ENCODE measurements around the gene TCHP. TPM values are rescaled to one million over a fixed set of nuclear protein-coding genes. Genes with fewer than 3 reads are reported as not detected.

Gene TCHP
- total and polyA plus RNA-seq, 2 of the 13 experiments (the other 11 are each of a cell fraction or from before 2014, with no cell fraction given) = 6.7 to 12.2 TPM

DNA sequence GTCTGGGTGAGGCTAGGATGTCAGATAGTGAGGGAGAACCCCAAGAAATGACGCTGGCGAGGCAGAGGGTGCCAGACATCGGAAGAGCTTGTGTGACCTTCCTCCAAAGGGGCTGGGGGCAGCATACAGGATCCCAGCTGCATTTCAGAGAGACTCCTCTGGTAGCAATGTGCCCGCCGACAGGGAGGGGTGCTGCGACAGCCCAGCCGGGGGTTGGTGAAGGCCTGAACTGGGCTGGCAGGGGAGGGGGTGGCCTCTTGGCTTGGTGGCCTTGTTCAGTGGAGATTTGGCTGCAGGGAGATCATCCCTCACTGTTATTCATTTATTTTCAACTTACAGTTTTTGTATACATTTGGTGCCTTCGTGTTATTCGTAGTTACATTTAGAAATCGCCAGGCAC lies 5.2 kb downstream of the TCHP start:
- ATAC-seq = no peak
- ChIA-PET POLR2A (no interaction called here), CTCF (ENCODE audit: low intra/inter-chr PET ratio, low total read pairs) (no interaction called here)
- BruUV-seq (replicated peaks) = no TSS peak
- no peaks in the 10 kb centered on the region for H3K9me3 ChIP-seq (ENCODE audit: low read length)
- peaks cover 17% of the 10 kb centered on the region for H3K4me1 ChIP-seq (ENCODE audit: insufficient read depth, low read length)
- no peak for FAIRE-seq
- H3K27ac ChIP-seq (ENCODE audit: extremely low read length, insufficient read depth, low read length) = no peak overlapping the region
- no peak overlapping the region for H3K9ac ChIP-seq (ENCODE audit: insufficient read depth, low read depth, low read length)
- 95% methylated on average over 10 of the region's 10 CpGs for WGBS (ENCODE audit: low lambda C conversion rate)
- no peak overlapping the region for H3K4me2 ChIP-seq (ENCODE audit: low read depth, low read length)
- TF ChIP-seq PRPF4 (IDR thresholded peaks at IDR 0.05; ENCODE audit: low read depth, low read length, poor library complexity, severe bottlenecking) = no peak
- TF ChIP-seq ZNF33B (CRISPR knock-in tag; IDR thresholded peaks at IDR 0.05) = no peak
- no peak for TF ChIP-seq PPARG (CRISPR knock-in tag; conservative IDR thresholded peaks at IDR 0.05)
- TF ChIP-seq GZF1 (CRISPR knock-in tag; IDR thresholded peaks at IDR 0.05) = no peak
- TF ChIP-seq ZNF619 (CRISPR knock-in tag; IDR thresholded peaks at IDR 0.05) = no peak
- TF ChIP-seq ARNT (IDR thresholded peaks at IDR 0.05) = no peak
- no peak for TF ChIP-seq ZNF615 (CRISPR knock-in tag; IDR thresholded peaks at IDR 0.05; ENCODE audit: borderline replicate concordance)
- no peak for TF ChIP-seq ZFP90 (CRISPR knock-in tag; IDR thresholded peaks at IDR 0.05; ENCODE audit: borderline replicate concordance)
- no peak for TF ChIP-seq ZNF572 (CRISPR knock-in tag; IDR thresholded peaks at IDR 0.05)
- no peak for TF ChIP-seq NPAS2 (CRISPR knock-in tag; IDR thresholded peaks at IDR 0.05; ENCODE audit: borderline replicate concordance)
- TF ChIP-seq, protein P1, sequence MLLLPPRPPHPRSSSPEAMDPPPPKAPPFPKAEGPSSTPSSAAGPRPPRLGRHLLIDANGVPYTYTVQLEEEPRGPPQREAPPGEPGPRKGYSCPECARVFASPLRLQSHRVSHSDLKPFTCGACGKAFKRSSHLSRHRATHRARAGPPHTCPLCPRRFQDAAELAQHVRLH (CRISPR knock-in tag; IDR thresholded peaks at IDR 0.05; ENCODE audit: borderline replicate concordance, low read depth) = no peak
- TF ChIP-seq, protein P2, sequence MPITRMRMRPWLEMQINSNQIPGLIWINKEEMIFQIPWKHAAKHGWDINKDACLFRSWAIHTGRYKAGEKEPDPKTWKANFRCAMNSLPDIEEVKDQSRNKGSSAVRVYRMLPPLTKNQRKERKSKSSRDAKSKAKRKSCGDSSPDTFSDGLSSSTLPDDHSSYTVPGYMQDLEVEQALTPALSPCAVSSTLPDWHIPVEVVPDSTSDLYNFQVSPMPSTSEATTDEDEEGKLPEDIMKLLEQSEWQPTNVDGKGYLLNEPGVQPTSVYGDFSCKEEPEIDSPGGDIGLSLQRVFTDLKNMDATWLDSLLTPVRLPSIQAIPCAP (CRISPR knock-in tag; IDR thresholded peaks at IDR 0.05; ENCODE audit: low read depth) = no peak
- no peak for TF ChIP-seq RFX3 (CRISPR knock-in tag; IDR thresholded peaks at IDR 0.05)
- no peak for TF ChIP-seq RCOR2 (CRISPR knock-in tag; IDR thresholded peaks at IDR 0.05)
- no peak for TF ChIP-seq IRF2 (CRISPR knock-in tag; IDR thresholded peaks at IDR 0.05)
- no peak for TF ChIP-seq ZFP41 (CRISPR knock-in tag; IDR thresholded peaks at IDR 0.05; ENCODE audit: borderline replicate concordance)
- no peak overlapping the region for H2AFZ ChIP-seq (ENCODE audit: low read length)
- in situ Hi-C loops (cut with HindIII; ENCODE audit: extremely low pct_ligation_motif_present, low pct_unique_long_range_greater_than_20kb) (no loop called here), intact Hi-C loops (cut with micrococcal nuclease; ENCODE audit: unreplicated experiment) (no loop called here)
- H4K20me1 ChIP-seq (ENCODE audit: insufficient read depth, low read length) = no peaks in the 10 kb centered on the region
- H3K79me2 ChIP-seq (ENCODE audit: insufficient read depth, low read length) = peaks cover 18% of the 10 kb centered on the region
- H3K4me3 ChIP-seq (replicated peaks in 1 of 3; ENCODE audit: insufficient read depth in 1 of 3, low read depth in 2 of 3, low read length in 3 of 3) = no peak overlapping the region
- H3K36me3 ChIP-seq (replicated peaks in 1 of 2; ENCODE audit: control insufficient read depth in 1 of 2, insufficient read depth in 2 of 2, low read length in 2 of 2) = peaks cover 10 to 57% of the 10 kb centered on the region in 2 experiments
- no peak for DNase-seq (ENCODE audit: low spot score)
- H3K27me3 ChIP-seq (ENCODE audit: control insufficient read depth in 1 of 2, insufficient read depth in 2 of 2, low read length in 2 of 2) = no peaks in the 10 kb centered on the region; a peak in 1 of 5 replicates

Data from HepG2 (cell line).